NT2/D1 (cell line): ENCODE data around the gene PFDN5.

Source experiments
- SUZ12 ChIP-seq: IDR thresholded peaks from 2 replicates; pipeline ENCODE4 v1.6.1; 2011; ENCODE audit not compliant: insufficient read length, insufficient read depth; ENCODE audit errors: extremely low read depth
- YY1 ChIP-seq: IDR thresholded peaks from 2 replicates; pipeline ENCODE4 v1.6.1; 2011; ENCODE audit not compliant: insufficient read length, insufficient read depth
- ZNF274 ChIP-seq: IDR thresholded peaks from 2 replicates; pipeline ENCODE4 v1.6.1; 2011; ENCODE audit warnings: mild to moderate bottlenecking, low read depth, low read length

DNA sequence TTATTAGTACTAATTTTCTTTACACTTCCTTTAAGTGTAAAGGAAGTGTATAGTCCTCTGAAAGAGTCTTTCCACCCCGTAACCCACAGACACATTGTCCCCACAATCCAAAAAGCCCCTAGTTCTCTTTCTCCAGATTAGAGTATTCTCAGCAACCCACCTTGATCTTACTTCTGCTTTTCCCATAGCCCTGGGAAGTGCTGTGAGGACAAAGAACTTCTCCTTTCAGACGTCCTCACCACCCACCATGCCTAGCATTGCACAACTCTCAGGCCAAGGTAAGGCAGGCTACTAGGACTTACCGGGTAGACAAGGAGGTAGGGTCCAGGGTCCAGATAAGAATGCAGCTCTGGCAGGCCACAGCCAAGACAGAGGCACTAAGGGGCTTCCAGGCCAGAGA, 18.7 kb downstream of the PFDN5 start:
- no peak for TF ChIP-seq SUZ12
- no peak for TF ChIP-seq ZNF274
- no peak for TF ChIP-seq YY1
